ENCODE measurements around the gene C20orf144. TPM values are rescaled to one million over a fixed set of nuclear protein-coding genes. Genes with fewer than 3 reads are reported as not detected.
A peak's percentile ranks its signal among the peaks of the same experiment; 100 is the strongest.

C20orf144 gene
- total and polyA plus RNA-seq, 8 donors: 0.19 to 0.31 TPM; not detected in 6

GRCh38 chr20:33660035-33660684 is 2.0 kb upstream of the C20orf144 start:
- no peak overlapping the region for H3K27ac ChIP-seq
- H3K4me3 ChIP-seq: no peak overlapping the region
- no peaks in the 10 kb centered on the region for H3K9me3 ChIP-seq
- TF ChIP-seq POLR2A (IDR thresholded peaks at IDR 0.05) (no peak), EP300 (IDR thresholded peaks at IDR 0.05) (no peak), CTCF (IDR thresholded peaks at IDR 0.05) (no peak), POLR2AphosphoS5 (IDR thresholded peaks at IDR 0.05) (no peak)
- intact Hi-C loops (cut with DNase I; ENCODE audit: low total_unique reads): no loop called here
- H3K4me1 ChIP-seq: peaks cover 11 to 33% (median 28%) of the 10 kb centered on the region in 4 donors
- H3K27me3 ChIP-seq: no peaks in the 10 kb centered on the region
- peaks cover 27 to 48% (median 42%) of the 10 kb centered on the region in 4 donors for H3K36me3 ChIP-seq
- 89 to 95% (median 94%) methylated on average over 15 to 21 of the region's 21 CpGs for WGBS, 5 donors
- no peak for DNase-seq

GRCh38 chr20:33660685-33661058 is 1.5 kb upstream of the C20orf144 start:
- Histone ChIP-seq H3K27me3 (no peaks in the 10 kb centered on the region), H3K9me3 (no peaks in the 10 kb centered on the region), H3K4me1 (peaks cover 9 to 34% (median 27%) of the 10 kb centered on the region in 4 donors), H3K36me3 (peaks cover 27 to 48% (median 42%) of the 10 kb centered on the region in 4 donors), H3K27ac (no peak overlapping the region), H3K4me3 (no peak overlapping the region)
- intact Hi-C loops (cut with DNase I; ENCODE audit: low total_unique reads): no loop called here
- no peak for DNase-seq
- WGBS, 5 donors: 76 to 92% (median 88%) methylated on average over 7 of the region's 7 CpGs
- no peak for TF ChIP-seq EP300 (IDR thresholded peaks at IDR 0.05)
- TF ChIP-seq POLR2A (IDR thresholded peaks at IDR 0.05): no peak
- no peak for TF ChIP-seq CTCF (IDR thresholded peaks at IDR 0.05)
- no peak for TF ChIP-seq POLR2AphosphoS5 (IDR thresholded peaks at IDR 0.05)

- peak overlapping the region; percentile 68 to 90 (median 77) for H3K4me3 ChIP-seq
- TF ChIP-seq EP300 (IDR thresholded peaks at IDR 0.05) (no peak), POLR2A (IDR thresholded peaks at IDR 0.05) (peak in 1 of 4 donors; percentile 14), POLR2AphosphoS5 (IDR thresholded peaks at IDR 0.05) (peak in 2 of 3 donors; percentile 25 to 88), CTCF (IDR thresholded peaks at IDR 0.05) (no peak)
- H3K36me3 ChIP-seq: peaks cover 21 to 25% (median 22%) of the 10 kb centered on the region in 4 donors
- H3K27ac ChIP-seq: peak overlapping the region; percentile 87 to 96 (median 93)
- 0 to 3% (median 1%) methylated on average over 22 to 84 of the region's 84 CpGs for whole genome bisulfite sequencing, 5 donors
- intact Hi-C loops (cut with DNase I; ENCODE audit: low total_unique reads): no loop called here
- peak; percentile 86 to 96 for DNase-seq
- H3K27me3 ChIP-seq: no peaks in the 10 kb centered on the region
- H3K9me3 ChIP-seq: no peaks in the 10 kb centered on the region
- H3K4me1 ChIP-seq: peaks cover 27 to 58% (median 52%) of the 10 kb centered on the region in 4 donors
These were observed 1.3 kb downstream of the C20orf144 start for GRCh38 chr20:33663161-33664084.

- 40 to 53% (median 42%) methylated on average over 4 to 9 of the region's 9 CpGs for WGBS, 5 donors
- Histone ChIP-seq H3K27me3 (no peaks in the 10 kb centered on the region), H3K4me1 (peaks cover 27 to 64% (median 57%) of the 10 kb centered on the region in 4 donors), H3K36me3 (peaks cover 14 to 25% (median 21%) of the 10 kb centered on the region in 4 donors), H3K9me3 (no peaks in the 10 kb centered on the region), H3K27ac (peak overlapping the region; percentile 87 to 96 (median 93)), H3K4me3 (peak overlapping the region; percentile 68 to 90 (median 77))
- intact Hi-C loops (cut with DNase I; ENCODE audit: low total_unique reads): no loop called here
- no peak for DNase-seq
- TF ChIP-seq POLR2AphosphoS5 (IDR thresholded peaks at IDR 0.05): no peak
- no peak for TF ChIP-seq POLR2A (IDR thresholded peaks at IDR 0.05)
- TF ChIP-seq CTCF (IDR thresholded peaks at IDR 0.05): no peak
- no peak for TF ChIP-seq EP300 (IDR thresholded peaks at IDR 0.05)
These were observed 2.1 kb downstream of the C20orf144 start for GRCh38 chr20:33664085-33664761.
